AG04450 (cell line): ENCODE results near the gene RMND5A. TPM values are rescaled to one million over a fixed set of nuclear protein-coding genes. Genes with fewer than 3 reads are reported as not detected.

Experiments
- CTCF ChIA-PET: fragments of 300-600, 350-600 bp; formaldehyde crosslinking; extraction: SDS; loops from one replicate; lab custom pipeline; 2022; ENCODE audit warnings: antibody characterized with exemption, inconsistent platforms; lab: Charles Lee
- POLR2A ChIA-PET: fragments of 350-600 bp; formaldehyde crosslinking; extraction: SDS; loops from one replicate; lab custom pipeline; 2021; ENCODE audit warnings: antibody characterized with exemption, inconsistent platforms; lab: Yijun Ruan, JAX
- DNase-seq: peaks from one replicate; pipeline ENCODE4 v3.0.0-alpha.2; 2011; ENCODE audit warnings: low read depth, low spot score
- H3K27ac ChIP-seq: one replicate; pipeline ENCODE4 v1.5.1; 2012; ENCODE audit warnings: low read depth, low read length, control low read depth
- H3K27me3 ChIP-seq: one replicate; pipeline ENCODE4 v1.6.0; 2012; ENCODE audit warnings: low read length; ENCODE audit not compliant: control insufficient read depth, insufficient read depth
- H3K4me3 ChIP-seq: 2 replicates; pipeline ENCODE4 v1.5.1; 2011; ENCODE audit warnings: mild to moderate bottlenecking, low read depth, low read length, control low read depth
- H3K9me3 ChIP-seq: 2 replicates; pipeline ENCODE4 v1.5.1; 2012; ENCODE audit warnings: low read length; ENCODE audit not compliant: control insufficient read depth, insufficient read depth
- polyA plus RNA-seq: library from polyadenylated mRNA; depleted of rRNA; stranded (reverse); fragments of >200 nt; gene quantifications from 2 replicates; pipeline ENCODE4 v1.2.3, GENCODE V29; 2011
- TF ChIP-seq, protein P1 (sequence below): IDR thresholded peaks from 2 replicates; pipeline ENCODE4 v1.5.1; 2011; ENCODE audit warnings: low read depth, low read length, control low read depth, inconsistent platforms

The RMND5A gene
- polyA plus RNA-seq, 1 experiment, result 19.1 TPM

GRCh38 chr2:86783615-86784339 is 63.7 kb downstream of the RMND5A start:
- DNase-seq, result no peak
- no peaks in the 10 kb centered on the region; the same call in 1 of the 2 replicates for H3K9me3 ChIP-seq
- CTCF ChIA-PET, result no interaction called here
- H3K27me3 ChIP-seq, result peaks cover 33% of the 10 kb centered on the region
- POLR2A ChIA-PET, result no interaction called here
- no peak overlapping the region for H3K27ac ChIP-seq
- TF ChIP-seq, protein P1, sequence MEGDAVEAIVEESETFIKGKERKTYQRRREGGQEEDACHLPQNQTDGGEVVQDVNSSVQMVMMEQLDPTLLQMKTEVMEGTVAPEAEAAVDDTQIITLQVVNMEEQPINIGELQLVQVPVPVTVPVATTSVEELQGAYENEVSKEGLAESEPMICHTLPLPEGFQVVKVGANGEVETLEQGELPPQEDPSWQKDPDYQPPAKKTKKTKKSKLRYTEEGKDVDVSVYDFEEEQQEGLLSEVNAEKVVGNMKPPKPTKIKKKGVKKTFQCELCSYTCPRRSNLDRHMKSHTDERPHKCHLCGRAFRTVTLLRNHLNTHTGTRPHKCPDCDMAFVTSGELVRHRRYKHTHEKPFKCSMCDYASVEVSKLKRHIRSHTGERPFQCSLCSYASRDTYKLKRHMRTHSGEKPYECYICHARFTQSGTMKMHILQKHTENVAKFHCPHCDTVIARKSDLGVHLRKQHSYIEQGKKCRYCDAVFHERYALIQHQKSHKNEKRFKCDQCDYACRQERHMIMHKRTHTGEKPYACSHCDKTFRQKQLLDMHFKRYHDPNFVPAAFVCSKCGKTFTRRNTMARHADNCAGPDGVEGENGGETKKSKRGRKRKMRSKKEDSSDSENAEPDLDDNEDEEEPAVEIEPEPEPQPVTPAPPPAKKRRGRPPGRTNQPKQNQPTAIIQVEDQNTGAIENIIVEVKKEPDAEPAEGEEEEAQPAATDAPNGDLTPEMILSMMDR, result no peak
- no peak overlapping the region for H3K4me3 ChIP-seq

- DNase-seq, result no peak
- Histone ChIP-seq H3K9me3 (peaks cover 4% of the 10 kb centered on the region; the same call in 1 of the 2 replicates), H3K27ac (no peak overlapping the region), H3K27me3 (peaks cover 48% of the 10 kb centered on the region), H3K4me3 (no peak overlapping the region)
- ChIA-PET POLR2A (no interaction called here), CTCF (no interaction called here)
- TF ChIP-seq, protein P1, result no peak
These were observed 65.4 kb downstream of the RMND5A start for GRCh38 chr2:86785456-86785855.

DNA sequence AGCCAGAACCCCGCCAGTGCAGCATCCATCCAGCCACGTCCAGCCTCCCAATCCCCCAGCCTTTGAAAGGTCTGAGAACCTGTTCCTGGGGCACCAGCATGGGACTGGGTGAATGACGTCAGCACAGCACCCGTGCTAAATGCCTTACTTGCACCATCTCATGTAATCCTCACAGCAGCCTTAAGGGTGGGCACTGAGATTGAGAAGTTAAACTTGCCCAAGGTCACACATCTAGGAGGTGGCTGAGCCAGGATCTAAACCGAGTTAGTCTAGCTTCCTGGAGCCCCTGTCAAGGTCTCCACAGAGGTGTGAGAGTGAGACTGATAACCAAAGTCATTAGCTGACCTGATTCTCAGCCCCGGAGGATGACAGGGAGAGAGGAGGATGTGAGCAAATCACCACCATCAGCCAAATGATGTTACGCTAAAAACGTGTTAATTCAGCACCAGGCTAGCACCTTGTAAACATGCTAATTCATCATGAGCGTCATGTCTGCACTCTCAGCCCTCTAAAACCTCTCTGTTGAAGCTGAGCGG is 66.0 kb downstream of the RMND5A start:
- ChIA-PET POLR2A (no interaction called here), CTCF (no interaction called here)
- Histone ChIP-seq H3K4me3 (no peak overlapping the region), H3K27ac (no peak overlapping the region), H3K27me3 (peaks cover 52% of the 10 kb centered on the region), H3K9me3 (peaks cover 4% of the 10 kb centered on the region; the same call in 1 of the 2 replicates)
- DNase-seq, result no peak
- TF ChIP-seq, protein P1, result no peak

DNA sequence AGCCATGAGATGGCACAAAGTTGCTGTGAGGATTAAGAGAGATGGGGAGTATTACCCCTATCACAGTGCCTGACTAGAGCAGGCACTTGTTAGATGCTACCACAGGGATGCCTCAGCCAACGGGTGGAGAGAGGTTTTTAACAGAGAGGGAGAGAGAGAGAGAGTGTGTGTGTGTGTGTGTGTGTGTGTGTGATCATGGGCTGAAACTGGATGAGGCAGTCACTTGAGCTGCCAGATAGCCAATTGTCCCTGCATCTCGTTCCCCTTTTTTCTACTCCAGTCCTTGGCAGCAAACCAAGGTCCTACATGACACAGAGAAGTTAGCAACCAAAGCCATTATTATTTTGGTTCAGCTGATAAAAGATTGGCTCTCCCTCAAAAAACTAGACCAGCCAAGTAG is 67.6 kb downstream of the RMND5A start:
- no peak for DNase-seq
- Histone ChIP-seq H3K27me3 (peaks cover 65% of the 10 kb centered on the region), H3K4me3 (no peak overlapping the region), H3K27ac (no peak overlapping the region), H3K9me3 (peaks cover 4% of the 10 kb centered on the region; the same call in 1 of the 2 replicates)
- TF ChIP-seq, protein P1, result no peak
- CTCF ChIA-PET, result no interaction called here
- POLR2A ChIA-PET, result no interaction called here

- H3K9me3 ChIP-seq, result peaks cover 4% of the 10 kb centered on the region; the same call in 1 of the 2 replicates
- H3K27ac ChIP-seq, result no peak overlapping the region
- POLR2A ChIA-PET, result no interaction called here
- H3K4me3 ChIP-seq, result no peak overlapping the region
- no peak for DNase-seq
- CTCF ChIA-PET, result no interaction called here
- H3K27me3 ChIP-seq, result peaks cover 67% of the 10 kb centered on the region
- TF ChIP-seq, protein P1, result no peak
These were observed 68.1 kb downstream of the RMND5A start for GRCh38 chr2:86788165-86788564.
